Psoas muscle (tissue), 8 donors: Measurements from ENCODE around the gene NSUN4. TPM values are rescaled to one million over a fixed set of nuclear protein-coding genes. Genes with fewer than 3 reads are reported as not detected.
A peak's percentile ranks its signal among the peaks of the same experiment; 100 is the strongest.

Experiments used
- ATAC-seq, 4 donors: fragments of 200-7000 bp; cut with Tn5 transposase; one replicate each; pipeline ENCODE4 v1.9.1; 2020; ENCODE audit warnings: moderate library complexity in 3 of 4, mild to moderate bottlenecking in 2 of 4
- DNase-seq, 2 donors: peaks; one replicate each; pipeline ENCODE4 v3.0.0-alpha.2; 2020
- H3K27ac ChIP-seq: fragments of 200-600 bp; one replicate; pipeline ENCODE4 v1.8.0; 2022
- H3K27me3 ChIP-seq, 3 donors: fragments of 200-600 bp in 1 of 3; one replicate each; pipeline versions ENCODE4 v1.6.1 to v1.8.0; 2013 to 2022; ENCODE audit warnings: low read length in 2 of 3, mild to moderate bottlenecking in 2 of 3, moderate library complexity in 1 of 3; ENCODE audit not compliant: insufficient read depth in 3 of 3
- H3K36me3 ChIP-seq, 2 donors: fragments of 200-600 bp in 1 of 2; one replicate each; pipeline versions ENCODE4 v1.6.1 to v1.8.0; 2013 to 2022; ENCODE audit warnings: low read depth in 1 of 2, mild to moderate bottlenecking in 1 of 2, moderate library complexity in 1 of 2; ENCODE audit not compliant: insufficient read depth in 1 of 2
- H3K4me1 ChIP-seq: fragments of 200-600 bp; one replicate; pipeline ENCODE4 v1.8.0; 2022
- H3K4me3 ChIP-seq: fragments of 200-600 bp; one replicate; pipeline ENCODE4 v1.8.0; 2022; ENCODE audit warnings: mild to moderate bottlenecking
- H3K9me3 ChIP-seq: fragments of 200-600 bp; one replicate; pipeline ENCODE4 v1.8.0; 2022
- WGBS, 3 donors: extraction: QIAGEN DNeasy Blood & Tissue Kit; methylation state at CpG; one replicate each; pipeline versions ENCODE4 v1.1.6 to v1.1.7; 2013; 5-methylcytosine and 5-hydroxymethylcytosine counted together
- intact Hi-C, 2 donors: fragments of 100-400 bp; cut with DNase I; formaldehyde crosslinking; loops; one replicate each; pipeline versions ENCODE4 v1.11.0 to v1.14.2; 2022
- polyA plus RNA-seq, 3 donors: library from polyadenylated mRNA; stranded (reverse); fragments of 200-250 nt; gene quantifications; one replicate each; pipeline ENCODE4 v1.2.3, GENCODE V29; 2013
- total RNA-seq, 4 donors: library from RNA; stranded (reverse); fragmentation: NEBNext Ultra II Directional in 2 of 4; extraction: Animal tissue kit (Norgen Biotek cat#: 25700) in 2 of 4; gene quantifications; one replicate each; pipeline versions ENCODE4 v1.2.1 to v1.2.4, GENCODE V29; 2021 to 2023
- TF ChIP-seq, protein P1 (sequence below): fragments of 200-600 bp; IDR thresholded peaks from one replicate; pipeline ENCODE4 v1.8.0; 2022; ENCODE audit warnings: antibody characterized with exemption
- donor health status: healthy with polysubstance abuse.
- donor health status: DM: no; HTN: no; CAD: no; lungs with moderate emphysema.
- donor health status: Bipolar disorder and iron deficiency.
- donor health status: healthy.
- donor health status: DM: yes; HTN: yes; CAD: no.
- donor health status: DM: no; HTN: no; CAD: no.
- donor health status: DM: no; HTN: no; CAD: no.
- donor health status: DM: yes; HTN: yes; CAD: no.

The NSUN4 gene
- total and polyA plus RNA-seq, 7 donors, result 9.4 to 25.3 (median 16.3) TPM

DNA sequence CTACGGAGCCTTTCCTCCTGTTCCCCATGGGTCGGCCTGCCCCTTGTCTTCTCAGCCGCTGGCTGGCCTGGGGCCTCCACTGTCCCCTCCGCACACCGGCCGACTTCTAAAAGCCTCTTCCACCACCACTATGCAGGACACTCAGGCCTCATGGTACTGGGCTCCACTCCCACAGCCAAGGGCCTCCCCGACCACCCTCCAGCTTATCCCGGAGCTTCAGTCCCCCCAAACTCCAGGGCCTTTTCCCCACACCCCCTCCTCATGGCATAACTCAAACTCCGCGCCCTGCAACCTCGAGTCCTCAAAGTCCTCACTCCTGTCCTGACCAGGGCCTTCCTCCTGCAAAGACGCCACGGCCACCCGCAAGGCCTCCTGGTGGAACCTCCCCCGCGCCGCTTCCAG lies 39.2 kb upstream of the NSUN4 start:
- peaks cover 7 to 20% of the 10 kb centered on the region in 2 donors for H3K36me3 ChIP-seq
- TF ChIP-seq, protein P1, sequence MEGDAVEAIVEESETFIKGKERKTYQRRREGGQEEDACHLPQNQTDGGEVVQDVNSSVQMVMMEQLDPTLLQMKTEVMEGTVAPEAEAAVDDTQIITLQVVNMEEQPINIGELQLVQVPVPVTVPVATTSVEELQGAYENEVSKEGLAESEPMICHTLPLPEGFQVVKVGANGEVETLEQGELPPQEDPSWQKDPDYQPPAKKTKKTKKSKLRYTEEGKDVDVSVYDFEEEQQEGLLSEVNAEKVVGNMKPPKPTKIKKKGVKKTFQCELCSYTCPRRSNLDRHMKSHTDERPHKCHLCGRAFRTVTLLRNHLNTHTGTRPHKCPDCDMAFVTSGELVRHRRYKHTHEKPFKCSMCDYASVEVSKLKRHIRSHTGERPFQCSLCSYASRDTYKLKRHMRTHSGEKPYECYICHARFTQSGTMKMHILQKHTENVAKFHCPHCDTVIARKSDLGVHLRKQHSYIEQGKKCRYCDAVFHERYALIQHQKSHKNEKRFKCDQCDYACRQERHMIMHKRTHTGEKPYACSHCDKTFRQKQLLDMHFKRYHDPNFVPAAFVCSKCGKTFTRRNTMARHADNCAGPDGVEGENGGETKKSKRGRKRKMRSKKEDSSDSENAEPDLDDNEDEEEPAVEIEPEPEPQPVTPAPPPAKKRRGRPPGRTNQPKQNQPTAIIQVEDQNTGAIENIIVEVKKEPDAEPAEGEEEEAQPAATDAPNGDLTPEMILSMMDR, result no peak
- intact Hi-C loops, result no loop called here

GRCh38 chr1:46301808-46302640 lies 38.6 kb upstream of the NSUN4 start:
- peaks cover 3 to 19% of the 10 kb centered on the region in 2 donors for H3K36me3 ChIP-seq
- no peaks in the 10 kb centered on the region for H3K27me3 ChIP-seq
- H3K4me1 ChIP-seq, result peaks cover 58% of the 10 kb centered on the region
- 0 to 1% (median 0%) methylated on average over 62 to 79 of the region's 79 CpGs for WGBS, 3 donors
- DNase-seq (peak; percentile 63 to 74), ATAC-seq (peak; percentile 15 to 48 (median 30))
- no peaks in the 10 kb centered on the region for H3K9me3 ChIP-seq
- H3K4me3 ChIP-seq, result peak overlapping the region; percentile 100
- TF ChIP-seq, protein P1, result peak; percentile 24
- intact Hi-C loops, result loop anchor here (2.0 kb wide), 2 partner anchors 15 to 47 kb away; no protein-coding TSS in a partner anchor
- H3K27ac ChIP-seq, result peak overlapping the region; percentile 98

More for the DNA sequence above, 39.2 kb upstream of the NSUN4 start:
- ATAC-seq (no peak), DNase-seq (peak in 1 of 2 donors; percentile 47)
- Histone ChIP-seq H3K9me3 (no peaks in the 10 kb centered on the region), H3K4me1 (peaks cover 52% of the 10 kb centered on the region), H3K27me3 (no peaks in the 10 kb centered on the region), H3K27ac (peak overlapping the region; percentile 98), H3K4me3 (peak overlapping the region; percentile 100)
- WGBS, 3 donors, result 2 to 7% (median 3%) methylated on average over 17 of the region's 17 CpGs

DNA sequence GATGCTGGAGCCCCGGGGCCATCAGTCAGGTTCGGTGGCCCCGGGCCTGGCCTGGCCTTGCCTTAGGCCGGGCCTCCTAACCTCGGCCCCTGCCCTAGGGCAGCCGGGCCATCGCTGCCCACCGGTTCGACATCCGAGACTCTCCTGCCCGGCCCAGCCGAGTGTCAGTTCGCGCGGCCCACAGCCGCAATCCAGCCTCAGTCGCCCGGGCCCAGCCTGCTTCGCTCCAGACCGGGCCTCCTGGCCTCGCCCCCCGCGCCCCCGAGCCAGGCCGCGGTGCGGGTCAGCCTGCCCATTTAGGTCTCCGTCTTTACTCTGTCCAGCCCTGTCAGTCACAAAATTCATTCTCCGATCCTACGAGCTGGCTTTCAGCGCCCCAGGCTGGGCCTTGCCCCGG lies 38.0 kb upstream of the NSUN4 start:
- Histone ChIP-seq H3K4me1 (peaks cover 65% of the 10 kb centered on the region), H3K27me3 (no peaks in the 10 kb centered on the region), H3K27ac (peak overlapping the region; percentile 98), H3K4me3 (peak overlapping the region; percentile 100), H3K36me3 (peaks cover 0 to 18% of the 10 kb centered on the region in 2 donors), H3K9me3 (no peaks in the 10 kb centered on the region)
- ATAC-seq (peak; percentile 34 to 54 (median 41)), DNase-seq (peak in 1 of 2 donors; percentile 45)
- 1% methylated on average over 22 to 32 of the region's 32 CpGs for WGBS, 3 donors
- intact Hi-C loops, result loop anchor here (1.0 to 2.0 kb wide), 3 partner anchors 16 to 46 kb away; partner anchors contain the start of gene NSUN4 (in 1 of the 2)
- TF ChIP-seq, protein P1, result no peak

DNA sequence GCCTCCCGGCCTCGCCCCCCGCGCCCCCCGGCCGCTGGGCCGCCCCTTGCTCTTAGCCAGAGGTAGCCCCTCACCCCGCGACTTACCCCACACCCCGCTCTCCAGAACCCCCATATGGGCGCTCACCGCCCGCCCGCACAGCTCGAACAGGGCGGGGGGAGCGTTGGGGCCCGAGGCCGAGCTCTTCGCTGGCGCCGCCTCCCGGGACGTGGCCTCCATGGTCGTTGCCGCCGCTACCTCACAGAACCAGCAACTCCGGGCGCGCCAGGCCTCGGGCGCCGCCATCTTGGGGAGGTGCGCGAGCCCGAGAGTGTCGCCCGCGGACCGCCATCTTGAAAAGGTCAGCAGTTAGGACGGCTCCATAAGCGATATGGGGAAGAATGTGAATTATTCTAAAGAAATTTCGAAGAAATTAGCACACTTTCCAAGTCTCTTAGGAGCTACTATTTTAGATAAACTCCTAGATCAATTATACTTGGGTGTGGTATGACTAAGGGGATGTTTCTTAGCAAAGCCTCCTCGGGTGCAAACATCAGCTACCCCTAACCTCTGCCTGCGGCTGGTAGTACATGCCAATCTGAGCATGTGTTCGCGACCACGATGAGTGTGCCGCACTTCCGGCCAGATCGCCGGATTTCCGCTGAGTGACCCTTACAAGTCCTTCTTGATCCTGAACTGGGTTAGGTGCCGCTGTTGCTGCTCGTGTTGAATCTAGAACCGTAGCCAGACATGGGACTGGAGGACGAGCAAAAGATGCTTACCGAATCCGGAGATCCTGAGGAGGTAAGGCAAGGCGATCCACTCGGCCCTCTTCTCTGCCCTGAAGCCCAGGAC lies 37.4 kb upstream of the NSUN4 start, which contains the start of the genes LRRC41 and UQCRH:
Gene LRRC41 (minus strand): TSS at position 579 of the 834 bp plus-strand sequence. CDS start 294 bp downstream, at position 285.
Gene UQCRH (plus strand): TSS at position 661 of the 834 bp plus-strand sequence. CDS start 69 bp downstream, at position 730.
- TF ChIP-seq, protein P1, result no peak

More for the DNA sequence above, 37.4 kb upstream of the NSUN4 start, which contains the start of the genes LRRC41 and UQCRH:
- ATAC-seq, result peak; percentile 90 to 93 (median 92)
- Histone ChIP-seq H3K4me3 (peak within 1 kb of the TSS; percentile 100), H3K9me3 (no peaks in the 10 kb centered on the region), H3K4me1 (peaks cover 65% of the 10 kb centered on the region), H3K27me3 (no peaks in the 10 kb centered on the region), H3K36me3 (peaks cover under 1 to 12% of the 10 kb centered on the region in 2 donors), H3K27ac (peak within 1 kb of the TSS; percentile 98)
- intact Hi-C loops, result loop anchor here (1.0 to 2.0 kb wide), 3 partner anchors 16 to 46 kb away; partner anchors contain the start of gene NSUN4 (in 1 of the 2)
- 0 to 1% (median 0%) methylated on average over 50 to 61 of the region's 61 CpGs for WGBS, 3 donors
- peak; percentile 94 to 98 for DNase-seq
